KBM-7 (cell line): ENCODE data around the gene LGALSL.

Experiments
- DNase-seq: peaks from one replicate; pipeline ENCODE4 v3.0.0-alpha.2; 2015
- in situ Hi-C: fragments of 300-500 bp; cut with MboI; formaldehyde crosslinking; loops from 2 replicates; pipeline ENCODE4 v1.14.3; 2020; ENCODE audit warnings: low sequenced_read_pairs, low pct_unique_long_range_greater_than_20kb, mixed read lengths

The LGALSL gene

GRCh38 chr2:64467096-64467843 lies 13.3 kb downstream of the LGALSL start:
- in situ Hi-C loops, result no loop called here

GRCh38 chr2:64469261-64469660 lies 15.3 kb downstream of the LGALSL start:
- no peak for DNase-seq
- in situ Hi-C loops, result no loop called here

More at GRCh38 chr2:64467096-64467843, 13.3 kb downstream of the LGALSL start:
- peak; percentile 71 for DNase-seq

- no peak for DNase-seq
- in situ Hi-C loops, result no loop called here
Measured at GRCh38 chr2:64470071-64470470, 16.1 kb downstream of the LGALSL start.

- in situ Hi-C loops, result no loop called here
- DNase-seq, result no peak
Measured at GRCh38 chr2:64470766-64471295, 16.9 kb downstream of the LGALSL start.

- in situ Hi-C loops, result no loop called here
- no peak for DNase-seq
Measured at GRCh38 chr2:64471600-64471999, 17.6 kb downstream of the LGALSL start.

GRCh38 chr2:64472881-64473280 lies 18.9 kb downstream of the LGALSL start:
- in situ Hi-C loops, result no loop called here
- no peak for DNase-seq

- peak; percentile 82 for DNase-seq
- in situ Hi-C loops, result no loop called here
Measured at GRCh38 chr2:64474121-64474571, 20.2 kb downstream of the LGALSL start.

GRCh38 chr2:64474636-64475035 lies 20.7 kb downstream of the LGALSL start:
- in situ Hi-C loops, result no loop called here
- DNase-seq, result no peak

GRCh38 chr2:64477037-64477436 lies 23.1 kb downstream of the LGALSL start:
- no peak for DNase-seq
- in situ Hi-C loops, result no loop called here

- in situ Hi-C loops, result no loop called here
- DNase-seq, result no peak
Measured at GRCh38 chr2:64477979-64478378, 24.0 kb downstream of the LGALSL start.

GRCh38 chr2:64478502-64479230 lies 24.7 kb downstream of the LGALSL start:
- in situ Hi-C loops, result no loop called here
- DNase-seq, result no peak

GRCh38 chr2:64479259-64480117 lies 25.5 kb downstream of the LGALSL start:
- in situ Hi-C loops, result loop anchor here (10.0 kb wide), 1 partner anchor 145 kb away; no protein-coding TSS in a partner anchor
- no peak for DNase-seq

GRCh38 chr2:64481665-64482064 lies 27.7 kb downstream of the LGALSL start:
- in situ Hi-C loops, result loop anchor here (10.0 kb wide), 1 partner anchor 147 kb away; no protein-coding TSS in a partner anchor
- DNase-seq, result no peak

GRCh38 chr2:64482243-64482642 lies 28.3 kb downstream of the LGALSL start:
- in situ Hi-C loops, result loop anchor here (10.0 kb wide), 1 partner anchor 147 kb away; no protein-coding TSS in a partner anchor
- DNase-seq, result no peak

- in situ Hi-C loops, result loop anchor here (10.0 kb wide), 1 partner anchor 148 kb away; no protein-coding TSS in a partner anchor
- no peak for DNase-seq
Measured at GRCh38 chr2:64482765-64483504, 29.0 kb downstream of the LGALSL start.

- in situ Hi-C loops, result loop anchor here (10.0 kb wide), 1 partner anchor 151 kb away; no protein-coding TSS in a partner anchor
Measured at GRCh38 chr2:64485331-64485730, 31.4 kb downstream of the LGALSL start.

GRCh38 chr2:64485961-64486360 lies 32.0 kb downstream of the LGALSL start:
- in situ Hi-C loops, result loop anchor here (10.0 kb wide), 1 partner anchor 151 kb away; no protein-coding TSS in a partner anchor

More at GRCh38 chr2:64485331-64485730, 31.4 kb downstream of the LGALSL start:
- peak; percentile 22 for DNase-seq

More at GRCh38 chr2:64485961-64486360, 32.0 kb downstream of the LGALSL start:
- no peak for DNase-seq
